Motor neuron (in vitro differentiated cells): ENCODE measurements around the gene C1QTNF4. TPM values are rescaled to one million over a fixed set of nuclear protein-coding genes. Genes with fewer than 3 reads are reported as not detected.
"Not testable (repeated sequence)": the region's sequence is repeated elsewhere in the genome, so short reads cannot be mapped to it uniquely, and the experiment has no call there.

Source experiments
- ATAC-seq, 8 experiments: fragments of 200-7000 bp; cut with Tn5 transposase; replicated peaks in 6 of 8; 2 replicates each; pipeline ENCODE4 v1.8.0; 2021; ENCODE audit warnings: mild to moderate bottlenecking in 8 of 8, moderate library complexity in 8 of 8
- H3K27ac ChIP-seq, 2 donors: fragments of 250-450 bp; sonication (Bioruptor Pico); 2 replicates each; pipeline ENCODE4 v1.9.0; 2021; ENCODE audit warnings: antibody characterized with exemption in 2 of 2, mild to moderate bottlenecking in 2 of 2, moderate library complexity in 1 of 2
- H3K4me1 ChIP-seq, 2 donors: fragments of 250-450 bp; sonication (Bioruptor Pico); replicated peaks in 1 of 2; 2 replicates each; pipeline ENCODE4 v1.6.1; 2021; ENCODE audit warnings: antibody characterized with exemption in 2 of 2, mild to moderate bottlenecking in 2 of 2, moderate library complexity in 1 of 2
- H3K4me3 ChIP-seq, 5 donors: fragments of 250-450 bp; sonication (Bioruptor Pico); 2 replicates each; pipeline ENCODE4 v1.9.0; 2021; ENCODE audit warnings: antibody characterized with exemption in 5 of 5, mild to moderate bottlenecking in 5 of 5, moderate library complexity in 4 of 5
- WGBS, 10 experiments: fragments of 450-650 bp; shearing (Covaris generic); methylation state at CpG; one replicate each; pipeline ENCODE4 v1.0.0; 2022; 5-methylcytosine and 5-hydroxymethylcytosine counted together
- in situ Hi-C, 9 experiments: fragments of 400-800 bp; cut with MboI; loops; one replicate each; pipeline ENCODE4 v1.15.0; 2021; ENCODE audit warnings: low sequenced_read_pairs in 9 of 9, low pct_unique_long_range_greater_than_20kb in 2 of 9; ENCODE audit not compliant: unreplicated experiment in 9 of 9
- total RNA-seq, 8 experiments: library from RNA; unstranded; fragments of 300-600 nt; gene quantifications; 2 replicates each; pipeline versions ENCODE4 v1.2.3 to v1.2.4, GENCODE V29; 2022

The C1QTNF4 gene
- 10 to 100 TPM in 1 of 8 experiments, 1 to 10 TPM in 4, under 1 TPM in 1, not detected in 2; 0.63 to 10.7 (median 5.0) TPM for total RNA-seq

DNA sequence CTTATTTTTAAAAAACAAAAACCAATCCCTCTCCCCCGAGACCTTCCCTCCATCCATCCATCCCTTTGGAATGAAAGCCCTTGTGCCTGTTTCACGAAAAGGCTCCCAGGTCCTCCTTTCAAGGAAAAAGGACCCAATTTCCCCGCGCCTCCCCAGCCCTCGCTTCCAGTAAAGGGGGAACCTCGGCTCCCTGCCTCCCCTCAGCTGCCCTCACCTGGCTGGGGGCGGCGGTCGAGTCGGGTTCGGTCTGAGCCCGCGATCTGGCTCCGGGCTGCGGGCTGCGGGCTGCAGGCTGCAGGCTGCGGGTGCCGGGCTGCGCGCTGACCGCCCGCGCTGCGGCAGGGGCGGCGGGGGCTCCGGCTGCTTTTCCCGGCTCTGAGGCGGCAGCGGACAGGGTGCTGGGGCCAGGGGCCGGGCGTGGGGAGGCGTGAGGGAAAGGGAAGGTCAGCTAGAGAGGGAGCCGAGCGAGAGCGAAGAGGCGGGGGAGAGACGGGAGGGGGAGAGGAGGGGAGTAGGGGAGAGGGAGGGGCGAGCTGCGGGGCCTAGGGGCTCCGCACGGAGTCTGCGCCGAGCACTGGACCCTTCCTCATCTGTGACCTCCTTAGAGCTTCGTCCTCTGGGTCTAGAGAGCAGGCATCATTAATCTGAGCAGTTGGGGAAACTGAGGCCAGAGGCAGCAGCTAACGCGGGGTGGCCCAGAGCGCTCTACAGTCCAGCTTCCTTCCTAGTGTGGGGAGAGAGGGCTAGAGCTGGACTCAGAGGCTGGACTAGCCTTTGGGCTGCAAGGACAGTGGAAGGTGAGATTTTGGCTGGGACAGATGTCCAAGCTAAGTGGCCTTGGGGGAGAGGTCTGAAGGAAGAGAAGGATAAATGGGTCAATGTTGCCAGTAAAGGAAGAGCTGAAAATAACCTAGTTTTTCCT, at the start of gene C1QTNF4:
Gene C1QTNF4, minus strand, starts transcription at position 478 of the 922 bp plus-strand sequence. CDS start 3,601 bp downstream, outside the sequence.
- in situ Hi-C loops = no loop called here
- ATAC-seq = peak in 6 of 8 experiments; percentile 52 to 95 (median 91)
- 0 to 62% (median 16%) methylated on average over 1 to 4 of the region's 48 CpGs; no CpG with 5 or more reads in 7 of the 10 experiments for WGBS, 10 experiments

DNA sequence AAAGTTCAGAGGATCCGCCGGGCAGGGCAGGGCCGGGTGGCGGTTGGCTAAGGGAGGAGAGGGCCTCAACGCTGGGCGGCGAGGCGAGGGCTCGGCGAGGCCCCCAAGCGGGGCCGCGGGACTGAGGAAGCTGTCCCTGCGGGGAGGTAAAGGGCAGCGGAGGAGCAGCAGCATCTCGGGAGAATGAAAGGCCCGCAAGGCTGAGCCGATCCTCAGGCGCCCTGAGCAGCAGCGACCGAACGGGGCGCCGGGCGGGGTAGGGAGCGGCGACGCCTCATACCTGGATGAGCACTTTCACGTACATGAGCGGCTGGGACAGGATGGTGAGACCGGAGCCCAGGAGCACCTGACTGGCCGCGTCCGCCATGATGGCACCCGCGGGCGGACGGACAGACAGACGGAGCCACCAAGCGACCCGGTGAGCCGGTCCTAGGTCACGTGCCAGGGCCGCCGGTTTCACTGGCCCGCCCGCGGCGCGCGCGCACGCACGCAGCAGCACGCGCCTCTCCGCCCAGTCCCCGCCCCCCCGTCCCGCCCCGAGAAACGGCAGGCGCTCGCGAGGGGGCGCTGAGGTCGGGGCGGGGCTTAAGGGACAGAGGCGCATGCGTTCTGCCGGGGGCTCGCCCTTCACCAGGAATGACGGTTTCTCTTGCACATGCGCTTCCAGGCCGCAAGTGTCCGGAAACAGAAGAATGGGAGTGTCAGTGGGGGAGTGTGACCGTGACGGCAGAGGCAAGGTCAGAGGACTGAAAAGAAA, 48.1 kb upstream of the C1QTNF4 start, which contains the start of gene MTCH2:
Gene MTCH2, minus strand, starts transcription at position 461 of the 757 bp plus-strand sequence. Its CDS starts 94 bp downstream, at position 367.
- H3K4me1 ChIP-seq = peaks cover 5 to 11% of the 10 kb centered on the region in 2 donors
- peak within 1 kb of the TSS; percentile 48 to 72 (median 65) for H3K4me3 ChIP-seq
- in situ Hi-C loops = loop anchor here in 1 of 9 experiments (25.0 kb wide), 1 partner anchor 95 kb away; no protein-coding TSS in a partner anchor
- WGBS, 10 experiments = 0 to 3% (median 0%) methylated on average over 5 to 9 of the region's 78 CpGs; no CpG with 5 or more reads in 4 of the 10 experiments
- peak; percentile 86 to 95 (median 92) for ATAC-seq
- H3K27ac ChIP-seq = peak within 1 kb of the TSS; percentile 78 to 88

More for the DNA sequence above, at the start of gene C1QTNF4:
- Histone ChIP-seq H3K27ac (peak within 1 kb of the TSS; percentile 13 to 25), H3K4me3 (peak within 1 kb of the TSS; percentile 46 to 89 (median 50)), H3K4me1 (peaks cover 10 to 20% of the 10 kb centered on the region in 2 donors)

DNA sequence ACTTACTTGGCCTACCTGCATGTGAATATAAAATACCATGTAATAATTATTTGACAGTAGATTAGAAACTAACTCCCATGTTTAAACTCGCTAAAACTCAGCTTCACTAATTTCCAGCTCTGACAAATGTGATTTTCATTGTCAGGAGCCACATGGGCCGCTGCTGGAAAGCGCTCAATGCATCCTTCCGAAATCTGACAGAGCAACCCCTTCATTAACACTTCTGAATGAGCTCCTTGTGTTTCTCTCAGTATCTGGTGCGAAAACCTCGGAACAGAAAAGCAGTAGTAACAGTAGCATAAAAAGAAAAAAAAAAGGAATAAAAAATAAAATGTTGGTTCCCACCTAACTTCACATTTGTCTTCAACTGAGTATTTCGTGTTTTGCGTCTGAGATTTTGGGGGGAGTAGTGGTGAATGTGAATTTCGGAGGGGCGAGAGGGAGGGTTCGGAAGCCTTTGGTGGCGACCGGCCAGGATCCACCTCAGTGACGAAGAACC, 47.4 kb upstream of the C1QTNF4 start:
- in situ Hi-C loops = loop anchor here in 1 of 9 experiments (25.0 kb wide), 1 partner anchor 96 kb away; no protein-coding TSS in a partner anchor
- peaks cover 5 to 11% of the 10 kb centered on the region in 2 donors for H3K4me1 ChIP-seq
- H3K27ac ChIP-seq = peak overlapping the region; percentile 78 to 88
- H3K4me3 ChIP-seq = peak overlapping the region; percentile 48 to 72 (median 65)
- ATAC-seq = no peak
- WGBS, 10 experiments = 0 to 8% (median 2%) methylated on average over 4 to 13 of the region's 14 CpGs; no CpG with 5 or more reads in 2 of the 10 experiments

DNA sequence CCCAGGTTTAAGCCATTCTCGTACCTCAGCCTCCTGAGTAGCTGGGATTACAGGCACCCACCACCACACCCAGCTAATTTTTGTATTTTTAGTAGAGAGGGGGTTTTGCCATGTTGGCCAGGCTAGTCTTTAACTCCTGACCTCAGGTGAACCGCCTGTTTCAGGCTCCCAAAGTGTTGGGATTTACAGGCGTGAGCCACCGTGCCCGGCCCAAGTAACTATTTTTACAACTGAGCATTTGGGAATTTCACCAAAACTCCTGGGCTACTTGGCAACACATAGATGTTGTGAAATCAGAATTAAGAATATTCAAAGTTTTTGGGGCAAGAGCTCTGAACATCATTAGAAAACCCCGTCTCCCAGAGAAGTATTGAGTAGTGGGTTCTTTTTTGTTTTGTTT, 46.3 kb upstream of the C1QTNF4 start:
- not testable (repeated sequence) for ATAC-seq, H3K27ac ChIP-seq, H3K4me3 ChIP-seq
- in situ Hi-C loops = loop anchor here in 1 of 9 experiments (25.0 kb wide), 1 partner anchor 97 kb away; no protein-coding TSS in a partner anchor
- peaks cover 5 to 11% of the 10 kb centered on the region in 2 donors for H3K4me1 ChIP-seq
- 43 to 100% (median 96%) methylated on average over 1 to 6 of the region's 6 CpGs; no CpG with 5 or more reads in 4 of the 10 experiments for WGBS, 10 experiments

DNA sequence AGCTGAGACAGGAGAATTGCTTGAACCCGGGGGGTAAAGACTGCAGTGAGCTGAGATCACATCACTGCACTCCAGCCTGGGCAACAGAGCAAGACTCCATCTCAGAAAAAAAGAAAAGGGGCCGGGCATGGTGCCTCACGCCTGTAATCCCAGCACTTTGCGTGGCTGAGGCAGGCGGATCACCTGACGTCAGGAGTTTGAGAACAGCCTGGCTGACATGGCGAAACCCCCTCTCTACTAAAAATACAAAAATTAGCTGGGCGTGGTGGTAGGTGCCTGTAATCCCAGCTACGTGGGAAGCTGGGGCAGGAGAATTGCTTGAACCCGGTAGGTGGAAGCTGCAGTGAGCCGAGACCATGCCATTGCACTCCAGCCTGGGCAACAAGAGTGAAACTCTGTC, 42.1 kb upstream of the C1QTNF4 start:
- H3K27ac ChIP-seq, ATAC-seq, H3K4me3 ChIP-seq, H3K4me1 ChIP-seq: not testable (repeated sequence)
- in situ Hi-C loops = loop anchor here in 1 of 9 experiments (25.0 kb wide), 1 partner anchor 101 kb away; no protein-coding TSS in a partner anchor
- 78 to 100% (median 98%) methylated on average over 1 to 8 of the region's 11 CpGs; no CpG with 5 or more reads in 2 of the 10 experiments for WGBS, 10 experiments

DNA sequence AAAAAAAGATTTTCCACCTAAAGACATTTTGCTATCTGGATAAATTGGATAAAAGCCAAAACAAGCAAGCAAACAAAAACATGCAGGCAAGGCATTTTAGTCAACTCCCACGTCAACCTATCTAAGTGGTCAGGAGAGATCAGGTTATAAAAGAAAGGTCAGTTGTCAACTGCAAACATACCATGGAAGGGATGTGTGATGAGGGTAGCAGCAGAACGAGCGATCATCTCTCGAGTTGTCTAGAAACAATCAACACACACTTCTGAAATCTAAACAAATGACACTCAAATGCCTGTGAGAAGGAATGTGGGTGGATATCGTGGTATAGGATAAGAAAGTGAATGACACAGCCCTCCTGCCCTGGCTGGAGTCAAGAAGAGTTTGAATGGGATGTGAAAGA, 37.3 kb upstream of the C1QTNF4 start:
- in situ Hi-C loops = loop anchor here in 1 of 9 experiments (25.0 kb wide), 1 partner anchor 106 kb away; no protein-coding TSS in a partner anchor
- H3K27ac ChIP-seq = no peak overlapping the region
- ATAC-seq = no peak
- 71 to 100% (median 90%) methylated on average over 1 to 5 of the region's 5 CpGs; no CpG with 5 or more reads in 1 of the 10 experiments for WGBS, 10 experiments
- H3K4me1 ChIP-seq = no peaks in the 10 kb centered on the region
- H3K4me3 ChIP-seq = no peak overlapping the region

DNA sequence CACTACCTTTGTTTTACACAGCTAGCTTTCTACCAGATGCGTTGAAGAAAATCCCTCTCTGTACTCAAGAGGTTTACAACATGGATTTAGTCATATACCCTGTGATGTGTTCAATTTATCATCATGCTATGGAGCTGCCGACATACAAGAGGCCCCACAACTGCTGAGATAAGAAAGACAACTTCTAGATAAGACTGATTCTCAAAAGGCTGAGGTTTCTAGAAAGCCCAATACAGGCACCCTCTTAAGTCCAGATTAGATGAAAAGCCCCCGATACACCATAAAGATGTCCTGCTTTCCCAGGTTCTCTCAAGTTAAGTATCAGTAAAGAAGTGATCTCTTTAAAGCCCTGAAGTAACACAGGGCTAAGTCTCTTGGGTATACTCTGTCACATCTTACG, 33.8 kb upstream of the C1QTNF4 start:
- no peaks in the 10 kb centered on the region for H3K4me1 ChIP-seq
- ATAC-seq = no peak
- H3K27ac ChIP-seq = no peak overlapping the region
- in situ Hi-C loops = loop anchor here in 1 of 9 experiments (25.0 kb wide), 1 partner anchor 109 kb away; no protein-coding TSS in a partner anchor
- H3K4me3 ChIP-seq = no peak overlapping the region
- 83 to 100% (median 100%) methylated on average over 1 to 4 of the region's 4 CpGs; no CpG with 5 or more reads in 4 of the 10 experiments for WGBS, 10 experiments

DNA sequence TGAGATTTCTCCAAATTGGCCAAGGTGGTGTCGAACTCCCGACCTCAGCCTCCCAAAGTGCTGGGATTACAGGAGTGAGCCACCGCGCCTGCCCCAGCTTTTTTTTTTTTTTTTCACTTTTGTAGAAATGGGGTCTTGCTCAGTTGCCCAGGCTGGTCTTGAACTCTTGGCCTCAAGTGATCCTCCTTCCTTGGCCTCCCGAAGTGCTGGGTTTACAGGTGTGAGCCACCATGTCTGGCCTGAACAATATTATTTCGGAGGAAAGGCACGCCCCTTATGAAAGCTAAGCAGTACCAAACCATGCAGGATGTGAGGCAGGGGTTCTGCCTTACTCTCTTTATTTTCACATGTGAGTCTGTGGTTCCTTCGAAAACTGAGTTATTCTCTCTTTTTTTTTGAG, 32.0 kb upstream of the C1QTNF4 start:
- Histone ChIP-seq H3K4me1 (no peaks in the 10 kb centered on the region), H3K4me3 (no peak overlapping the region), H3K27ac (no peak overlapping the region)
- WGBS, 10 experiments = 93 to 100% (median 95%) methylated on average over 1 to 8 of the region's 8 CpGs; no CpG with 5 or more reads in 6 of the 10 experiments
- ATAC-seq = no peak
- in situ Hi-C loops = loop anchor here in 1 of 9 experiments (25.0 kb wide), 1 partner anchor 111 kb away; no protein-coding TSS in a partner anchor

DNA sequence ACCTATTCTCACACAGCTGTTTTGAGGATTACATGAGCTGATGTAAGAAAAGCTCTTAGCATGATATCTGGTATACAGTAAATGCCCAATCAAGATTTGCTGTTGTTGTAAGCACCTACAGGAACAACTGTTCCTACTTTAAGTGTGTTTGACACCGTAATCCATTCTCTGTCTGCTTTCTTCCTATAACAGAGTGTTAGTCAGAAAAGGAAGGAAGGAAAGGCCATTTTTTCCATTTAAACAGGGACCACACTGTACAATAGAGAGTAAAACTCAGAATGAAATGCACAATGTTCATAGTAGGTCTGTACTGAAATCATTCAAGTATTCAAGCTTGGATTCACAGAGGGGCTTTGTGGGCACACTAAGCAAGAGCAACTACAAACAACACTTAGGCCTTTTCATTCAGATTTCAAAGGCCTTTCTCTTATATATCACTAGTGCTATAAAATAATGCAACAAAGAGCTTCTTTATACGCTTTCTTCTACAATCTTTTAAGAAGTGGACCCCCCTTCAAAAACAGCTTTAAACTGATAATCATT, 26.7 kb upstream of the C1QTNF4 start:
- in situ Hi-C loops = no loop called here
- H3K4me1 ChIP-seq = no peaks in the 10 kb centered on the region
- no peak overlapping the region for H3K27ac ChIP-seq
- no peak for ATAC-seq
- WGBS, 10 experiments = 82 to 100% (median 94%) methylated on average over 1 to 2 of the region's 2 CpGs; no CpG with 5 or more reads in 1 of the 10 experiments
- H3K4me3 ChIP-seq = no peak overlapping the region

DNA sequence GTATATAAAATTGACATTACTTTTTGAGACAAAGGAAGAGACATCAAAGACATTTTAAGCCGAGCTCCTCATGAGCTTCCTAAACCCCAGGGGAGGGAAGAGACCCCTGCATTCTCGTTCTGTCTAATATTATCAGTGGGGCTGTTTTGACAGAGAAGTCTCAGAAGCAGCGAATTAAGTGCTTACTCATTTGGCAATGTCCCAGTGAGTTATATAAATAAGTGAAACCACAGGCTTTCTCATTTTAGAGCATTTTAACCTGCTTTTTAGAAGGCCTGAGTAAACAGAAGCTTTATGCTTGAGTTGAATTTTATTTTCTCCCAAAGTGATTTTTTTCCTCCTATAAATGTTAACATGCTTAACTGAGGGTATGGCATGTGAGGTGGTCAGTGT, 23.2 kb upstream of the C1QTNF4 start:
- WGBS, 10 experiments = 29 to 89% (median 70%) methylated on average over 2 to 3 of the region's 3 CpGs; no CpG with 5 or more reads in 1 of the 10 experiments
- Histone ChIP-seq H3K4me3 (no peak overlapping the region), H3K27ac (no peak overlapping the region), H3K4me1 (no peaks in the 10 kb centered on the region)
- peak in 1 of 8 experiments; percentile 29 for ATAC-seq
- in situ Hi-C loops = no loop called here

DNA sequence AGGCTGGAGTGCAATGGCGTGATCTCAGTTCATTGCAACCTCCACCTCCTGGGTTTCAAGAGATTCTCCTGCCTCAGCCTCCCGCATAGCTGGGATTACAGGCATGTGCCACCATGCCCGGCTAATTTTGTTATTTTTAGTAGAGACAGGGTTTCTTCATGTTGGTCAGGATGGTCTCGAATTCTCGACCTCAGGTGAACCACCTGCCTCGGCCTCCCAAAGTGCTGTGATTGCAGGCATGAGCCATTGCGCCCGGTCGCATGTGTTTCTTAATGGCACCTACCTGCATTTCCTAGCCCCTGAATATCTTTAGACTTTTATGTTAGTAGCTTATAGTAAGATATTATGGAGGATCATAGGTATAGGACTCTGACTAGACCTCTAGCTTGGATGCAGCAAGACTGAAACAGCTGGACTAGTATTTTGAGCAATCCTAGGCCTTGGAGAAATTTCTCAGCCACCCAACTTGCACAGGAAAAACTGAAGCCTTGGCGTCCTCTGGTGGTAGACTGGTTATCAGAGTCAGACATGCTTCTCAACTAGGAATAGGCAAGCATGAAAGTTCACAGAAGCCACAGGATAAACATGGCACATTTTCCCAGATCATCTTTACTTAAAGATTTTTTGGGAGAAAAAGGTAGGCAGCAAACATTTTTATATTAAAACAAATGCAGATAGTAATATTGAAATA, 22.7 kb upstream of the C1QTNF4 start:
- 0 to 100% (median 78%) methylated on average over 1 to 7 of the region's 10 CpGs for WGBS, 10 experiments
- Histone ChIP-seq H3K4me1 (no peaks in the 10 kb centered on the region), H3K27ac (no peak overlapping the region), H3K4me3 (no peak overlapping the region)
- peak; percentile 48 to 89 (median 77) for ATAC-seq
- in situ Hi-C loops = no loop called here
